ENCODE measurements around the gene CCDC197. TPM values are rescaled to one million over a fixed set of nuclear protein-coding genes. Genes with fewer than 3 reads are reported as not detected.

The CCDC197 gene
- total RNA-seq, 1 experiment from 2014 or later, result not detected

DNA sequence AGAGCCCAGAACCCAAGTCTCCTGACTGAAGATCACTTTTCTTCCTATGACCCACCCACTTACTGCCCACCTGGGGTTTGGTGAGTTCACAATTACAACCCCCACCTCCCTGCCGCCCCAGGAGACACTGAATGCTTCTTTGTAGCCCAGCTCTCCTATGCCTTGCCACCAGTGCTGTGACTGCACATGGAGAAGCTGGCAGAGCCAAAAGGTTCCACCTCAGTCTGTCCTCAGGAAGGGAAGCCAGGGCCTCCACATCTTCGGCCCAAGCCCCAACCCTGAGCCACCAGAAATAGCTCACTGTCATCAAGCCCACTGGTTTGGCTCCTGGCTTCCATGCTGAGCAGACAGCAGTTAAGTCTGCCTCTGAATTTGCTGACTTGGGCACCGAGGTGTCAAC is 54.7 kb downstream of the CCDC197 start (continued):
- TF ChIP-seq, protein P1, sequence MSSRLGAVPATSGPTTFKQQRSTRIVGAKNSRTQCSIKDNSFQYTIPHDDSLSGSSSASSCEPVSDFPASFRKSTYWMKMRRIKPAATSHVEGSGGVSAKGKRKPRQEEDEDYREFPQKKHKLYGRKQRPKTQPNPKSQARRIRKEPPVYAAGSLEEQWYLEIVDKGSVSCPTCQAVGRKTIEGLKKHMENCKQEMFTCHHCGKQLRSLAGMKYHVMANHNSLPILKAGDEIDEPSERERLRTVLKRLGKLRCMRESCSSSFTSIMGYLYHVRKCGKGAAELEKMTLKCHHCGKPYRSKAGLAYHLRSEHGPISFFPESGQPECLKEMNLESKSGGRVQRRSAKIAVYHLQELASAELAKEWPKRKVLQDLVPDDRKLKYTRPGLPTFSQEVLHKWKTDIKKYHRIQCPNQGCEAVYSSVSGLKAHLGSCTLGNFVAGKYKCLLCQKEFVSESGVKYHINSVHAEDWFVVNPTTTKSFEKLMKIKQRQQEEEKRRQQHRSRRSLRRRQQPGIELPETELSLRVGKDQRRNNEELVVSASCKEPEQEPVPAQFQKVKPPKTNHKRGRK (CRISPR knock-in tag; IDR thresholded peaks at IDR 0.05; ENCODE audit: borderline replicate concordance), result no peak
- TF ChIP-seq ELF4 (CRISPR knock-in tag; IDR thresholded peaks at IDR 0.05; ENCODE audit: low read depth), result no peak
- TF ChIP-seq NFATC4 (CRISPR knock-in tag; IDR thresholded peaks at IDR 0.05), result no peak
- TF ChIP-seq OVOL2 (CRISPR knock-in tag; IDR thresholded peaks at IDR 0.05; ENCODE audit: borderline replicate concordance), result no peak
- TF ChIP-seq, protein P2, sequence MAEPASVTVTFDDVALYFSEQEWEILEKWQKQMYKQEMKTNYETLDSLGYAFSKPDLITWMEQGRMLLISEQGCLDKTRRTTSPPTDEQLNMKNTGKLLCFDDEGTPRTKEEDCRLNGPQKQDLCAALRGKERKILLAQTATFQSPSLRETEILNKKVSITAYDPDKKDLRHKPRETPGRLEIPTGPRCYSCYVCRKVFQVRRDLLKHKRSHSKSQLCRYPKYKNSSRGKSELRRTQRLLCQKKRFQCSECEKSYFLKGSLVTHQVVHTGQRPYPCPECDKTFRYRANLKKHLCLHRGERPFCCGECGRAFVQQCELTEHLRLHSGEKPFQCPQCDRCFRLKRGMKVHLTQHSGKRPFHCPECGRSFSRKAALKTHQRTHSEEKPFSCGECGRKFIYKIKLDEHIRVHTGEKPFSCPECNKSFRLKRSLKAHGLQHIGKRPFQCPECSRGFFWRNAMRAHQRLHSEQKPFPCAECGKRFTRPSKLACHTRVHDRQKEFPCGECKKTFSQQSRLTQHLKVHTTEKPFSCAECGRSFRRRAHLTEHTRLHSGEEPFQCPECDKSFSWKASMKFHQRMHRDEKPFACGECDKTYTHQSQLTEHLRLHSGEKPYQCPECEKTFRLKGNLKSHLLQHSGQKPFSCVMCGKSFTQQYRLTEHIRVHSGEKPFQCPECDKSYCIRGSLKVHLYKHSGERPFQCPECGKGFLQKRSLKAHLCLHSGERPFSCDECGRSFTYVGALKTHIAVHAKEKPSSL (CRISPR knock-in tag; conservative IDR thresholded peaks at IDR 0.05), result no peak

DNA sequence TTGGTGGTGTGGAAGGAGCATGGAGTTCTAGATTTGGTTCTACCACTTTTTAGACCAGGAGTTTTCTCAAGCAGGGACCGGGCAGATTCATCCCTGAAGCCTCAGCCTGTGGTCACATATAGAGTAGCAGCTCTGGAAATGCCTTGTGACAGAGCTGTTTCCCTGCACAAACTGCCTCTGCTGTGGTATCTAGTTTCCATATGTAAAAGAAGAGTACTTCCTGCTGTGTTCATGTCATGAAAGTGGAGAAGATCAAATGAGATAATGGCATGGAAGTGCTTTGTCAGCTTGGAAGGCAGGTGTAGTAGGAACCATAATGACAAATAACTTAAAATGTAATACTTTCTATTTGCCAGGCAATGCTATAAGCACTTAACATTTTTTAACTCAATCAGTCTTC is 55.1 kb downstream of the CCDC197 start:
- H3K9me3 Mint-ChIP-seq, result no peaks in the 10 kb centered on the region
- no peak overlapping the region for H3K4me3 Mint-ChIP-seq
- H3K27me3 Mint-ChIP-seq (ENCODE audit: low read depth), result no peaks in the 10 kb centered on the region
- ChIA-PET CTCF (interaction anchor here (0.6 to 4.0 kb wide), 11 partner anchors 12 to 273 kb away, joined by 3 to 46 read pairs (median 8); partner anchors contain the start of genes DDX24, IFI27L1 and IFI27L2), POLR2A (interaction anchor here (1.0 kb wide), 1 partner anchor 73 kb away, joined by 3 read pairs; no protein-coding TSS in a partner anchor)
- ATAC-seq (no peak), DNase-seq (ENCODE audit: low spot score) (no peak)
- peaks cover 11% of the 10 kb centered on the region for H3K4me1 Mint-ChIP-seq
- H3K36me3 Mint-ChIP-seq, result peaks cover 86% of the 10 kb centered on the region
- H3K27ac Mint-ChIP-seq, result peak overlapping the region; percentile 78
- TF ChIP-seq, protein P3, sequence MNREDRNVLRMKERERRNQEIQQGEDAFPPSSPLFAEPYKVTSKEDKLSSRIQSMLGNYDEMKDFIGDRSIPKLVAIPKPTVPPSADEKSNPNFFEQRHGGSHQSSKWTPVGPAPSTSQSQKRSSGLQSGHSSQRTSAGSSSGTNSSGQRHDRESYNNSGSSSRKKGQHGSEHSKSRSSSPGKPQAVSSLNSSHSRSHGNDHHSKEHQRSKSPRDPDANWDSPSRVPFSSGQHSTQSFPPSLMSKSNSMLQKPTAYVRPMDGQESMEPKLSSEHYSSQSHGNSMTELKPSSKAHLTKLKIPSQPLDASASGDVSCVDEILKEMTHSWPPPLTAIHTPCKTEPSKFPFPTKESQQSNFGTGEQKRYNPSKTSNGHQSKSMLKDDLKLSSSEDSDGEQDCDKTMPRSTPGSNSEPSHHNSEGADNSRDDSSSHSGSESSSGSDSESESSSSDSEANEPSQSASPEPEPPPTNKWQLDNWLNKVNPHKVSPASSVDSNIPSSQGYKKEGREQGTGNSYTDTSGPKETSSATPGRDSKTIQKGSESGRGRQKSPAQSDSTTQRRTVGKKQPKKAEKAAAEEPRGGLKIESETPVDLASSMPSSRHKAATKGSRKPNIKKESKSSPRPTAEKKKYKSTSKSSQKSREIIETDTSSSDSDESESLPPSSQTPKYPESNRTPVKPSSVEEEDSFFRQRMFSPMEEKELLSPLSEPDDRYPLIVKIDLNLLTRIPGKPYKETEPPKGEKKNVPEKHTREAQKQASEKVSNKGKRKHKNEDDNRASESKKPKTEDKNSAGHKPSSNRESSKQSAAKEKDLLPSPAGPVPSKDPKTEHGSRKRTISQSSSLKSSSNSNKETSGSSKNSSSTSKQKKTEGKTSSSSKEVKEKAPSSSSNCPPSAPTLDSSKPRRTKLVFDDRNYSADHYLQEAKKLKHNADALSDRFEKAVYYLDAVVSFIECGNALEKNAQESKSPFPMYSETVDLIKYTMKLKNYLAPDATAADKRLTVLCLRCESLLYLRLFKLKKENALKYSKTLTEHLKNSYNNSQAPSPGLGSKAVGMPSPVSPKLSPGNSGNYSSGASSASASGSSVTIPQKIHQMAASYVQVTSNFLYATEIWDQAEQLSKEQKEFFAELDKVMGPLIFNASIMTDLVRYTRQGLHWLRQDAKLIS (CRISPR knock-in tag; IDR thresholded peaks at IDR 0.05; ENCODE audit: borderline replicate concordance), result no peak
- TF ChIP-seq, protein P4, sequence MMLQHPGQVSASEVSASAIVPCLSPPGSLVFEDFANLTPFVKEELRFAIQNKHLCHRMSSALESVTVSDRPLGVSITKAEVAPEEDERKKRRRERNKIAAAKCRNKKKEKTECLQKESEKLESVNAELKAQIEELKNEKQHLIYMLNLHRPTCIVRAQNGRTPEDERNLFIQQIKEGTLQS (CRISPR knock-in tag; conservative IDR thresholded peaks at IDR 0.05), result no peak
- TF ChIP-seq CREM (CRISPR knock-in tag; IDR thresholded peaks at IDR 0.05) (no peak), HMGA2 (CRISPR knock-in tag; IDR thresholded peaks at IDR 0.05) (no peak), ZNF416 (CRISPR knock-in tag; IDR thresholded peaks at IDR 0.05) (no peak), ELF4 (CRISPR knock-in tag; IDR thresholded peaks at IDR 0.05; ENCODE audit: low read depth) (no peak), RORB (CRISPR knock-in tag; IDR thresholded peaks at IDR 0.05) (no peak), ATF1 (CRISPR knock-in tag; IDR thresholded peaks at IDR 0.05) (no peak), ZNF317 (CRISPR knock-in tag; IDR thresholded peaks at IDR 0.05; ENCODE audit: borderline replicate concordance, low read depth) (no peak), NFATC4 (CRISPR knock-in tag; IDR thresholded peaks at IDR 0.05) (no peak), NR3C1 (CRISPR knock-in tag; conservative IDR thresholded peaks at IDR 0.05; ENCODE audit: low read depth) (no peak), ZNF138 (CRISPR knock-in tag; conservative IDR thresholded peaks at IDR 0.05) (no peak), NR1H2 (CRISPR knock-in tag; IDR thresholded peaks at IDR 0.05) (no peak)
- TF ChIP-seq, protein P5, sequence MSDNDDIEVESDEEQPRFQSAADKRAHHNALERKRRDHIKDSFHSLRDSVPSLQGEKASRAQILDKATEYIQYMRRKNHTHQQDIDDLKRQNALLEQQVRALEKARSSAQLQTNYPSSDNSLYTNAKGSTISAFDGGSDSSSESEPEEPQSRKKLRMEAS (CRISPR knock-in tag; IDR thresholded peaks at IDR 0.05), result no peak
- TF ChIP-seq, protein P6, sequence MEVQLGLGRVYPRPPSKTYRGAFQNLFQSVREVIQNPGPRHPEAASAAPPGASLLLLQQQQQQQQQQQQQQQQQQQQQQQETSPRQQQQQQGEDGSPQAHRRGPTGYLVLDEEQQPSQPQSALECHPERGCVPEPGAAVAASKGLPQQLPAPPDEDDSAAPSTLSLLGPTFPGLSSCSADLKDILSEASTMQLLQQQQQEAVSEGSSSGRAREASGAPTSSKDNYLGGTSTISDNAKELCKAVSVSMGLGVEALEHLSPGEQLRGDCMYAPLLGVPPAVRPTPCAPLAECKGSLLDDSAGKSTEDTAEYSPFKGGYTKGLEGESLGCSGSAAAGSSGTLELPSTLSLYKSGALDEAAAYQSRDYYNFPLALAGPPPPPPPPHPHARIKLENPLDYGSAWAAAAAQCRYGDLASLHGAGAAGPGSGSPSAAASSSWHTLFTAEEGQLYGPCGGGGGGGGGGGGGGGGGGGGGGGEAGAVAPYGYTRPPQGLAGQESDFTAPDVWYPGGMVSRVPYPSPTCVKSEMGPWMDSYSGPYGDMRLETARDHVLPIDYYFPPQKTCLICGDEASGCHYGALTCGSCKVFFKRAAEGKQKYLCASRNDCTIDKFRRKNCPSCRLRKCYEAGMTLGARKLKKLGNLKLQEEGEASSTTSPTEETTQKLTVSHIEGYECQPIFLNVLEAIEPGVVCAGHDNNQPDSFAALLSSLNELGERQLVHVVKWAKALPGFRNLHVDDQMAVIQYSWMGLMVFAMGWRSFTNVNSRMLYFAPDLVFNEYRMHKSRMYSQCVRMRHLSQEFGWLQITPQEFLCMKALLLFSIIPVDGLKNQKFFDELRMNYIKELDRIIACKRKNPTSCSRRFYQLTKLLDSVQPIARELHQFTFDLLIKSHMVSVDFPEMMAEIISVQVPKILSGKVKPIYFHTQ (CRISPR knock-in tag; IDR thresholded peaks at IDR 0.05), result no peak
- TF ChIP-seq, protein P7, sequence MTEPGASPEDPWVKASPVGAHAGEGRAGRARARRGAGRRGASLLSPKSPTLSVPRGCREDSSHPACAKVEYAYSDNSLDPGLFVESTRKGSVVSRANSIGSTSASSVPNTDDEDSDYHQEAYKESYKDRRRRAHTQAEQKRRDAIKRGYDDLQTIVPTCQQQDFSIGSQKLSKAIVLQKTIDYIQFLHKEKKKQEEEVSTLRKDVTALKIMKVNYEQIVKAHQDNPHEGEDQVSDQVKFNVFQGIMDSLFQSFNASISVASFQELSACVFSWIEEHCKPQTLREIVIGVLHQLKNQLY (CRISPR knock-in tag; IDR thresholded peaks at IDR 0.05), result no peak
- TF ChIP-seq, protein P8, sequence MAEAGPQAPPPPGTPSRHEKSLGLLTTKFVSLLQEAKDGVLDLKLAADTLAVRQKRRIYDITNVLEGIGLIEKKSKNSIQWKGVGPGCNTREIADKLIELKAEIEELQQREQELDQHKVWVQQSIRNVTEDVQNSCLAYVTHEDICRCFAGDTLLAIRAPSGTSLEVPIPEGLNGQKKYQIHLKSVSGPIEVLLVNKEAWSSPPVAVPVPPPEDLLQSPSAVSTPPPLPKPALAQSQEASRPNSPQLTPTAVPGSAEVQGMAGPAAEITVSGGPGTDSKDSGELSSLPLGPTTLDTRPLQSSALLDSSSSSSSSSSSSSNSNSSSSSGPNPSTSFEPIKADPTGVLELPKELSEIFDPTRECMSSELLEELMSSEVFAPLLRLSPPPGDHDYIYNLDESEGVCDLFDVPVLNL (CRISPR knock-in tag; IDR thresholded peaks at IDR 0.05; ENCODE audit: borderline replicate concordance, low read depth), result no peak

All from WTC11 (cell line).